ENCODE data around the gene ASCL5.

GRCh38 chr1:201173736-201174135 lies 46.8 kb upstream of the ASCL5 start:
- TF ChIP-seq CTCF (IDR thresholded peaks at IDR 0.05): no peak
- no peak for TF ChIP-seq POLR2A (IDR thresholded peaks at IDR 0.05)
- TF ChIP-seq POLR2AphosphoS5 (IDR thresholded peaks at IDR 0.05; ENCODE audit: insufficient read depth in 1 of 2, low read depth in 1 of 2): no peak

All from vagina (tissue), 2 donors.